ENCODE results near the gene OR2T8.

OR2T8 gene, protein sequence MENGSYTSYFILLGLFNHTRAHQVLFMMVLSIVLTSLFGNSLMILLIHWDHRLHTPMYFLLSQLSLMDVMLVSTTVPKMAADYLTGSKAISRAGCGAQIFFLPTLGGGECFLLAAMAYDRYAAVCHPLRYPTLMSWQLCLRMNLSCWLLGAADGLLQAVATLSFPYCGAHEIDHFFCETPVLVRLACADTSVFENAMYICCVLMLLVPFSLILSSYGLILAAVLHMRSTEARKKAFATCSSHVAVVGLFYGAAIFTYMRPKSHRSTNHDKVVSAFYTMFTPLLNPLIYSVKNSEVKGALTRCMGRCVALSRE

DNA sequence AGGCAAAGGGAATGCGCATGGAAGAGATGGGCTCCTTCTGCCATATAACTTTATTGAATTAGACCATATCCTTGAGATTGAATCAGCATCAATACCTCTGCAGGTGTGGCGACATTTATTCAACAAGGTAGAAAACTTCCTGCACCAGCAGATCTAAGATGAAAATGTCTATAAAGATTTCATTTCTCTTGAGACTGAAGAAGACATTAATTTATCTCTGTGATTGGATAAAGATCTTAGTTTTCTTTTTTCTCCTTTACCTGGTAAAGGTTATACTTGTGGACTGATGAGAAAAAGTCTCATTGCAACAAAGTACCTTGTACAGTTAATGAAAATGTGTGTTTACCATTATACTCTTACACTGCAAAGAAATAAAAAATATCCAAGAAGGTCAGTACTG, at the start of gene OR2T8:
Gene OR2T8, plus strand, starts transcription at position 301 of the 400 bp plus-strand sequence. CDS start 766 bp downstream, outside the sequence.
- no peak for DNase-seq

DNA sequence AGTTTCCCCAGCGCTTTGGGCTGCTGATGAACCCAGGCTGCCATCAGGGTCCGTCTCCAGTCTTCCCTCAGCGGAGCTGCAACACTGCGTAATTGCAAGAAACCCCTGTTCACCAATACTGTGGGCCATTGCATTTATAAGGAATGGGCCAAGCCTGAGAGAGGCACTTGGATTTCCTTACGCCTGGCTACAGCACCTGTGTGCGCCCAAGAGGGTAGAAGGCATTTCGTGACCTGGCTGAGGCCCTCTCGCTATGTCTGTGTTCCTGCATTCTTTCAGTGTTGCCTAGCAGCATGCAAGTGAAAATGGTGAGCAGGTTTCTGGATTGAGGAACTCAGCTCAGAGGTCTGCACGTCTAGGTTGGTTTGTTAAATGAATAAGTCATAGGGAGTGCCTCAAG, 36.7 kb upstream of the OR2T8 start:
- no peak for DNase-seq

DNA sequence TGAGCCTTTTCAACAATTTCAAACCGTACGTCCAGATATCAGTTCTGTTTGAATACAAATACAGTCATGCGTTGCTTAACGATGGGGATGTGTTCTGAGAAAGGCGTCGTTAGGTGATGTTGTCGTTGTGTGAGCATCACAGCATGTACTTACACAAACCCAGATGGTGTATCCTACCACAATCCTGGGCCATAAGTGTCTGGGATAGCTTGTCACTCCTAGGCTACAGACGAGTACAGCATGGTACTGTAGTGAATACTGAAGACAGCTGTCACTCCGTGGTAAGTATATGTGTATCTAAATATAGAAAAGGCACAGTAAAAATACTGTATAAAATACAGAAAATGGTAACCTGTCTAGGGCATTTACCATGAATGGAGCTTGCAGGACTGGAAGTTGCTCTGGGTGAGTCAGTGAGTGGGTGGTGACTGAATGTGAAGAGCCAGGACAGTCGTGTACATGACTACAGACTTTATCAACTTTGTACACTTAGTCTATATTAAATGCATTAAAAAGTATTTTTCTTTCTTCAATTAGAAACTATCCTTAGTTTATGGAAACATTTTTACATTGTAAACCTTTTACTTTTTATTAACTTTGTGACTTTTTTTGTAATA, 35.1 kb upstream of the OR2T8 start:
- DNase-seq: no peak

DNA sequence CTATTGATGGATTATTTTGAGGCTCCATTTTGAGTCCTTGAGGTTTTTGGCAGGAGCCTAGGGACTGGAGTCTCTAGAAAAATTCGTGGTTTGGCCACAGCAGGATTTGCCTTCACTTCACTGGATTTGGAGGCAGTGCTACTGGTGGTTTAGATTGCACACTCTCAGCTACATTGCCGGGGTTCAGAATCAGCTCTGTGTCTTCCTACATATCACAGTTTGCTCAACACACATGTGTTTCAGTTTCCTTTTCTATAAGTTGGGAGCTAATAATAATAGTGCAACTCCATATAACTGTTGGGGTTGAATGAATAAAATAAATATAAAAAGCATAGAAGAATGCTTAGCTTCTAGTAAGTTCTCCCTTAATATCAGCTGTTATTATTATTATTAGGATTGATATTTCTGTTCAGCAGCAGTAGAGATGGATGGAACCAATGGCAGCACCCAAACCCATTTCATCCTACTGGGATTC, 24.9 kb upstream of the OR2T8 start, which contains the start of gene OR2W3:
Gene OR2W3, plus strand, starts transcription at position 425 of the 475 bp plus-strand sequence. Its CDS starts 0 bp downstream, at position 425.
- no peak for DNase-seq

DNA sequence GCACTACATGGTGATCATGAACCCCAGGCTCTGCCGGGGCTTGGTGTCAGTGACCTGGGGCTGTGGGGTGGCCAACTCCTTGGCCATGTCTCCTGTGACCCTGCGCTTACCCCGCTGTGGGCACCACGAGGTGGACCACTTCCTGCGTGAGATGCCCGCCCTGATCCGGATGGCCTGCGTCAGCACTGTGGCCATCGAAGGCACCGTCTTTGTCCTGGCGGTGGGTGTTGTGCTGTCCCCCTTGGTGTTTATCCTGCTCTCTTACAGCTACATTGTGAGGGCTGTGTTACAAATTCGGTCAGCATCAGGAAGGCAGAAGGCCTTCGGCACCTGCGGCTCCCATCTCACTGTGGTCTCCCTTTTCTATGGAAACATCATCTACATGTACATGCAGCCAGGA, 24.1 kb upstream of the OR2T8 start:
- DNase-seq: no peak

DNA sequence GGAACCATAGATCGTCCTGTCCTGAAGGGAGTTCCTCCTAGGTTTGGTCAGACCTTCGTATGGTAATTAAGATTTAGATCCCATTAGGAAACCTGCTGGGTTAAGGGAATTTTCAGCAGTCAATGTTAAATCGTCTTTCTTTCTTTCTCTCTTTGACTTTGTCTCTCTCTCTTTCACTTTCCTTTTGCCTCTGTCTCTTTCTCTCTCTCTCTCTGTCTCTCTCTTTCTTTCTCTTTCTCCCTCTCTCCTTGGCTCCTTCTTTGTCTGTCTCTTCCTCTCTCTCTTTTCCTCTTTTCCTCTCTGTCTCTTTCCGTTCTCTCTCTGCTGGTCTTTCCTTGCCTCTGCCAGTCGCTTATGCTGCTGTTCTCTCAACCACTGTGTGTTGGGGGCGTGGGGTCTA, 15.9 kb upstream of the OR2T8 start:
- no peak for DNase-seq

DNA sequence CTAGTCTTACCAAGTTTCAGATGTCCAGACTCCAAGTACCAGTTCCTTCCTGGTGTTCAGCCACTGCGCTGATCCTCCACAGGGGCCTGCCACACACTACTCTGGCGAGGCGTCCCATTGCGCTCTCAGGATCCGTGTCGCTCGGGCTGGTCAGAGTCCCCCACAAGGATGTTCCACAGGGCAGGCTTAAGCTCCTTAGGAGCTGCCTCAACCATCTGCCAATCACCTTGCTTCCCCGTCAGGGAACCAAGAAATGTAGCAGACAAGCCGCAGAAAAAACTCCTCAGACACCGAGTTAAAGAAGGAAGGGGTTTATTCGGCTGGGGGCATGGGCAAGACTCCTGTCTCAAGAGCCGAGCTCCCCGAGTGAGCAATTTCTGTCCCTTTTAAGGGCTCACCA, 14.9 kb upstream of the OR2T8 start:
- DNase-seq: no peak

DNA sequence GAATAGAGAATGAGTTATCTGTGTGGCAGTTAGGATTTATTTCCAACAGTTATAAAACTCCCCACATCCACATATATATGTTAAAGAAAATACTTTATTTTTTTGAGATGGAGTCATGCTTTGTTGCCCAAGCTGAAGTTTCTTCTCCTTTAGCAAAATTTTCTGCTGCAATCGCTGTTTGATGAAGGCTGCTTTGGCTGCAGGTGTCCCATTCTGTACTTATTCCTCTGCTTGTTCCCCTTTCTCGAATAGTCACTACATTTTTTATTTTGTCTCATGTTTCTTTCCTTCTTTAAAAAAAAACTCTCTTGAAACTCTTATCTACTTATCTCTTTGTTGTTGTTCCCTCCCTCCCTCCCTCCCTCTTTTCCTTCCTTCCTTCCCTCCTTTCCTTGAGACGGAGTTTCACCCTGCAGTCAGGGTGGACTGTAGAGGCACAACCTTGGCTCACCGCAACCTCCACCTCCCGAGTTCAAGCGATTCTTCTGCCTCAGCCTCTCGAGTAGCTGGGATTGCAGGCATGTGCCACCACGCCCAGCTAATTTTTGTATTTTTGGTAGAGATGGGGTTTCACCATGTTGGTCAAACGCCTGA, 14.0 kb upstream of the OR2T8 start:
- no peak for DNase-seq

DNA sequence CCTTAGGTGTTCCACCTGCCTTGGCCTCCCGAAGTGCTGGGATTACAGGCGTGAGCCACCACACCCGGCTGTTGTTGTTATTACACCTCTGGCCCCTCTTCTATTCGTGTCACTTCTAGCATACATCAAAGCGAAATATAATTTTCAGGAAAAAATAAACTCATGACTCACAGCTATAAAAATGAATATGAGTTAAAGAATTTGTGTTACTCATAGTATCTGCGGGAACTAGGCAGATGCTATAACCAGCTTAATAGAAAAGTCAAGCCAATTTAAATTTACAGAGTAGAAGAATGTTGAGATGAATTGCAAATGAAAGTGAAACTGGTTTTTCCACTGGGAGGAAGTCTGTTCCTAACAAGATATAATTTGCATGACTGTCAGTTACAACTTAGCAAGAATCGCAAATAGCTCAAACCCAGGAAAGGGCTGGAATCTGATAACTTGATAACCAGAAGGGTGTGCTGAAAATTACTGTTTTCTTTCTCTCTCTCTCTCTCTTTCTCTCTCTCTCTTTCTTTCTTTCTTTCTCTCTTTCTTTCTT, 13.5 kb upstream of the OR2T8 start:
- no peak for DNase-seq

DNA sequence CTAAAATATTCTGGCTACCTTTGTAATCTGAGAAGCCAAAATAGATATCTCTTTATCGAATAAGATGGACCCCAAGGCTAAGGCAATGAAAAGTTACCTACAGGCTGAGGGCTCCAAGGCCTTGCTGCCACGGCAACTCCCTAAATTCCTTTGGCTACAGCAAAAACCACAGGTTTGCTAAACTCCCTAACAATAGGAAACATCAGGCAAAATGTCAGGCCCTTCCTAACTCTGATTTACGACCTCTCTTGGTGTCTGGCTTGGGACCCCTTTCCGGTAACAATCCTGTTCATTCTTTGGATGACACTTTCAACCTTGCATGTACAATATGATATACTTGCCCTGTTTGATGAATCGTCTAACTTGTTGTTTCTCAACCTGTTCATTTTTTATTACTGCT, 11.3 kb upstream of the OR2T8 start:
- no peak for DNase-seq

DNA sequence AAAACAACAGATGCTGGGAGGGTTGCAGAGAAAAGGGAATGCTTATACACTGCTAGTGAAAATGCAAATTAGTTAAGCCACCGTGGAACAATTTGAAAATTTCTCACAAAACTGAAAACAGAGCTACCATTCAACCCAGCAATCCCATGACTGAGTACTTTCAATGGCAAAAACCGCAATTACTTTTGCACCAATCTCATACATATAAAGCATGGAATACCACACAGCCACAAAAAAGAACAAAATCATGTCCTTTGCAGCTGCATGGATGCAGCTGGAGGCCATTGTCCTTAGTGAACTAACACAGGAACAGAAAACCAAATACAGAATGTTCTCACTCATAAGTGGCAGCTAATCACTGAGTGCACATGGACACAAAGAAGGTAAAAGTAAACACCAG, 6.3 kb upstream of the OR2T8 start:
- DNase-seq: no peak

DNA sequence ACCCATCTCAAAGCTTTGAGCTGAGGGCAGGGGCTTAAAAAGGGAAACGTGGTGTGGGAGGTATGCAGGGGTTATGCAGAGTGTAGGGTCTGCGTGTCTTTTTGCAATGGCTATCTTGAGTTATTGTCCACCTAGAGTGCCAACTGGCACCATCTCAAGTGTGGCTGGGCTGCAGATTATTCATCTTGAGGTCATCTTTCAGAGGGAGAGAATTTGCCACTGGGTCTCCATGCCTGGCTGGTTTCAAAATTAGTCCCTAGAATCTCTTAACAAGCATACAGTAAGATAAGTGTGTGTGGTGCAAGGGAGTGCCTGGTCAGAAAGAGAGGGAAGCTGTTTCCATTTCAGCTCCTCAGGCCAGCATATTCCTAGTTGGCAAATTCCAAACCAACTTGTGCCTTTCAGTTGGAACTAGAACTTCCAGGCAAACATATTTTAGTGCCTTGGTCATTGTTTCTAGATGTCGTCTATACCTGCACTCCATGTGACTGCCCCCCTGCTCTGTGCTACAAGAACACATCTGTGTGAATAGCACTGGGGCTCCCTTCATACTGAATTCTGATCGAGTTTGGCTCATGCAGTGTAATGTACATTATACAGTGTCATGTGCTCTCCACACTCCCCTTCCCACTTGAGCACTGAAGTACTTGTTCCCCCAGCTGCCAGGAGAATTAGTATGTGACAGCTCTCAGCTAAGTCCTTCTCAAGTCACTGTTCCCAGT, 5.0 kb upstream of the OR2T8 start:
- DNase-seq: no peak

DNA sequence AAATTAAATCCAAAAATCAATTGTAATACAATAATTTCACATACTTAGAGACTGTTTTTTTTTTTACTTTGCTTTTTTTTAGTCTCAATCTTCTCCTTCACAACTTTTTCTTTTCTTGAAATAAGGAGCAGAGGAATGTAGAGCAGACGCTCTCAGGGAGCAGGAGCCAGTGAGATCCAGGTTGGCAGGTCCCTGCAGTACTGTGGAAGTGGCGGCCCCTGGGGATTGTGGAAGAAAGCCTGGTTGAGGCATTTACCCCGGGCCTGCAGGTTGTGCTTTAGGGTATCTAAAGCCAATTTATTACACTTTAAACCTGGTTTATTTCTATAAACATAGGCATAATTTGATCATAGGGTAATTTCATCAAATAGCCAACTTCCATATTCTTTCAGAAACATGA, 3.9 kb downstream of the OR2T8 start:
- no peak for DNase-seq

DNA sequence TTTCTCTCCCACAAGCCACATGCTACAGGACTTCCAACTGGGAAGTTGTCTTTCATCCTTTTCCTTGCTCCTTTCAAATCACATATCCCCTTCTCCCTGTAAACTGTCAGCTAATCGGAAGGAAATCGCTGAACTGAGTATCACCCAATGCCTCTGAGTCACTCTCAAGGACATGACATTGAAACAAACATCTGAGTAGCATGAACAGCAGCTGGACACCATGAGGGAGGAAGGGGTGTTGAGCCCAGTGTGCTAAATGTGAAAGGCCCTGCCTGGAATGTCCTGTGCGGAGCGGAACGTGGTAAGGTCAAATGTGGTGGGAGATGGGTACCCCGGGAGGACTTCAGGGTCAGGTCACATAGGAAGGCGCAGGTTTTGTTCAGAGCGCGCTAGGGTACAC, 4.8 kb downstream of the OR2T8 start, which contains the start of gene OR2AJ1:
Gene OR2AJ1, plus strand, starts transcription at position 22 of the 400 bp plus-strand sequence. CDS start 8,880 bp downstream, outside the sequence.
- DNase-seq: no peak

DNA sequence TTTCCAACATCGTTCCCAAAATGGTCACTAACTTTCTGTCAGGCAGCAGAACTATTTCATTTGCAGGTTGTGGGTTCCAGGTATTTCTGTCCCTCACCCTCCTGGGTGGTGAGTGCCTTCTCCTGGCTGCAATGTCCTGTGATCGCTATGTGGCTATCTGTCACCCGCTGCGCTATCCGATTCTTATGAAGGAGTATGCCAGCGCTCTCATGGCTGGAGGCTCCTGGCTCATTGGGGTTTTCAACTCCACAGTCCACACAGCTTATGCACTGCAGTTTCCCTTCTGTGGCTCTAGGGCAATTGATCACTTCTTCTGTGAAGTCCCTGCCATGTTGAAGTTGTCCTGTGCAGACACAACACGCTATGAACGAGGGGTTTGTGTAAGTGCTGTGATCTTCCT, 13.9 kb downstream of the OR2T8 start:
- DNase-seq: no peak

DNA sequence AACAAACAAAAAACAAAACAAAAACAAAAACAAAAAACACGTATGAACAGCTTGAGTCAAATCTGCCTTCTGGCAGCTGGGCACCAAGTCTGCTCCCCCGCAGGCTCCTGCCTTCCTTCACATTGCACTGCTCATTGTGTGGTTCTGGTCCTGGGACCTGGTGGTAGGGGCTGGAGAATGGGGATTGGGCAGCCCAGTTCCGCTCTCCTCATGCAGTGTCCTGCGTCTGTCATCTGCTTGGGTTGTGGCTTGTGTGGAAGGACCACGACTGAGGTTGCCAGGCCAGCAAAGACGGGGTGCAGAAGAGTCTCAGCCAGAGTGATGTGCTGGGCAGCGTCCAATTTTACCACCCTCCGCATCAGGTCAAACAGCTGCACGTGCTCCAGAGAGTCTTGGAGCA, 15.7 kb downstream of the OR2T8 start:
- no peak for DNase-seq

DNA sequence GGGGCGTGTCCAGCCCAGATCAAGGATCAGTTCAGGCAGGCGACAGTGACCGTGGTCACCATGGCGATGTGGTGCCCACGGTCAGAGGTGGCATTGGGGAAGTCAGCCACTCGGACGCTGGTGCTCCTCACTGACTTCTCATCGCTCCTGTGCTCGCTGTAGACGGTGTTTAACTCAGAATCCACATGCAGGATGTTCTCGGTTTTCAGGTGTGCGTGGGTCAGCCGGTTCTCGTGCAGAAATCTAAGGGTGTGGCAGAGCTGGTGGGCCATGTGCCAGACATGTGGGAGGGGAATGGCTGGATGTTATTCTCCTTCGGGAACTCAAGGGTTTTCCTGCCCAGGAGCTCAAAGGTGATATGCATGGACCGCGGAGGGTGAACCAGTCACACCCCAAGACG, 16.4 kb downstream of the OR2T8 start:
- DNase-seq: no peak

DNA sequence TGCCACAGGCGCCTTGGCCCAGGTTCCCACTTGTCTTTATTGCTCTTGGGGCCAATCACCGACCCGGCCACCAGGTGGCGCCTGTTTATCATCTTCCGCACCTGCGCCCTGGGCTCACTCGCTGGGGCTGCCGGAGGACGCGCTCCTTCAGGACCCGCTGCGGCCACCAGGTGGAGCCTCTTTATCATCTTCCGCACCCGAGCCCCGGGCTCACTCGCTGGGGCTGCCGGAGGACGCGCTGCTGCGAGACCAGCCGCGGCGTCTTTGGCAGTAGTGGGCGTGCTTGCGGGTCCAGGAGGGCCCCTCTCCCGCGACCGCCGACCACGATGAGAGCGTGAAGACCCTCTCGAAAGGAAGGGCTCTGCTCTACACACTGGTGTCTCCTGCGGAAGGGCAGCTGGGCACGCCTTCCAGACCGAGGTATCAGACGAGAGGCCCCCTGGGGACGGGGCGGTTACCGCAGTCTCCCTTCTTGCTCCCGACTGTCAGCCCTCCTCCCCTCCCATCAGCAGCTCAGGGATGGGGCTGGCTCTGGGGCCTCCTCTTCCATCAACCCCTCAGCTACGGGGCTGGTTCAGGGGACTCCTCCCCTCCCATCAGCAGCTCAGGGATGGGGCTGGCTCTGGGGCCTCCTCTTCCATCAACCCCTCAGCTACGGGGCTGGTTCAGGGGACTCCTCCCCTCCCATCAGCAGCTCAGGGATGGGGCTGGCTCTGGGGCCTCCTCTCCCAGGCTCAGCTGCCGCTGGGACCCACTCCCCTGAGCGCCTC, 17.1 kb downstream of the OR2T8 start:
- peak; percentile 75 for DNase-seq

DNA sequence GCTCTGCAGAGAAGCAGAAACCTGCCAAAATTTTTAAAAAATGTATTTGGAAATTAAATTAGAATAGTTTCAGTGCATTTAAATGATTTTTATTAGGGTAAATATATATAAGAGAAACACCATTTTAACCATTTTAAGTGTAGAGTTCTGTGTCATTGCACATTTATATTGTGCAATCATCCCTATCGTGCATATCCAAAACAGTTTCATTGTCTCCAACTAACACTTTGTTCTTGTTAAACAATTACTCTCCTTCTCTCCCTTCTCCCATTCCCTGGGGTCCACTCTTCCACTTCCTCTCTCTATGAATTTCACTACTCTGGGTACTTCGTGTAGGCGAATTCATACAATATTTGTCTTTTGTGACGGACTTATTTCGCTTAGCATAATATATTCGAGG, 22.6 kb downstream of the OR2T8 start:
- DNase-seq: no peak

DNA sequence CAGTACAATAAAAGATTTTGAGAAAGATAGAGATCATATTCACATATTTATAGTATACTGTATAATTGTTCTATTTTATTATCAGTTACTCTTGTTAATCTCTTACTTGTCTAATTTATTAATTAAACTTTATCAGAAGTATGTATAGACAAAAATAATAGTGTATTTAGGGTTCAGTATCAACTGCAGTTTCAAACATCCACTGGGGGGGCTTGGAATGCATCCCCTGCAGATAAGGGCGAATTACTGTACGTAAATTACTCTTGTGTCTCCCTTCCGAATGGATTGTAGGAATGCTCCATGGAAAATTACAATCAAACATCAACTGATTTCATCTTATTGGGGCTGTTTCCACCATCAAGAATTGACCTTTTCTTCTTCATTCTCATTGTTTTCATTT, 28.5 kb downstream of the OR2T8 start, which contains the start of gene OR2L8:
Gene OR2L8, plus strand, starts transcription at position 301 of the 400 bp plus-strand sequence. Its CDS starts 0 bp downstream, at position 301.
- no peak for DNase-seq

DNA sequence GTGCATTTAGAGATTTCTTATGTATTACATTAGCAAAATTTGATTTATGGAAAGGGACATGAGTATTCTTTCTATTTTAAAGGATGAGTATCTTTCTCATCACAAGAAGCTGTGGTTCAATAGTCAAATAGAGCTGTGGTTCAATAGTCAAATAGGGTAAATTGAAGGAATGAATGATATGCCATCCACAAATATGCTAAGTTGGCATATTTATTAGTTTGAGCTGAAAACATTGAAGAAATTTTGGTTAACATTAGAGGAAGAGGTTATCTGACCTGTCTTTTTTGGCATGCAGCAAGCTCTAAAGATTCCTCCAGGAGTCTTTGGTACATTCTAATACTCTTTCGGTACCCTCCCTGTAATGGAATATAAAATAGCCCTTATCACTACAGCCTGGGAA, 33.4 kb downstream of the OR2T8 start:
- no peak for DNase-seq

DNA sequence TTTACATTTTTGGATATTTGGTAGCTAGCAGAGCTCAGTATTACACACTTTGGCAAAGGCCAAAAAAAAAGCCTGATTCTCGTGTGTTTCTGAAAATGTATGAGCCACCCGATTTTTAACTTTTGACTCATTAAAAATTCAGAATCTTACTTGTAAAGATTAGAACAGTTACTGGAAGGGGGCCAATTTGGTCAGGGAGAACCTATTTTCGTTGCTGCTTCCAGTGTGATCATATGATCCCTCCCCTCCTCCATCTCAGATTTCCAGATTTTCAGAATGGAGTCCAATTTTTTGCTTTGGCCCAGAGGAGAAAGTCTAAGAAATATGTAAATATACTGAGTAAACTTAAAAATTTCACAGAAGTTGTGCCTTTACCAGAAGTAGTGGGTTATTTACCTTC, 41.7 kb downstream of the OR2T8 start:
- DNase-seq: no peak

All from NCI-H748 treated with DMSO at 0.1 percent for 48 hours (cell line).